Brain microvascular endothelial cell (primary cell): ENCODE data around the gene OXA1L.
"Not testable (repeated sequence)": the region's sequence is repeated elsewhere in the genome, so short reads cannot be mapped to it uniquely, and the experiment has no call there.

Experiments used
- DNase-seq: peaks from one replicate; pipeline ENCODE4 v3.0.0-alpha.2; 2020
- H3K27ac ChIP-seq: fragments of 250-450 bp; sonication (Bioruptor Pico); 2 replicates; pipeline ENCODE4 v1.5.1; 2020; ENCODE audit warnings: mild to moderate bottlenecking, moderate library complexity
- H3K27me3 ChIP-seq: fragments of 250-450 bp; sonication (Bioruptor Pico); replicated peaks from 2 replicates; pipeline ENCODE4 v1.5.1; 2020; ENCODE audit warnings: mild to moderate bottlenecking
- H3K36me3 ChIP-seq: fragments of 250-450 bp; sonication (Bioruptor Pico); replicated peaks from 2 replicates; pipeline ENCODE4 v1.5.1; 2020; ENCODE audit warnings: mild to moderate bottlenecking
- H3K4me3 ChIP-seq: 2 replicates; pipeline ENCODE4 v1.5.1; 2011; ENCODE audit warnings: low read depth, mild to moderate bottlenecking, control low read depth, low read length, moderate library complexity
- in situ Hi-C: cut with HindIII; loops from 2 replicates; pipeline ENCODE4 v1.10.0; 2017; ENCODE audit warnings: low sequenced_read_pairs, low pct_ligation_motif_present
- TF ChIP-seq, protein P1 (sequence below): IDR thresholded peaks from 2 replicates; pipeline ENCODE4 v1.5.1; 2011; ENCODE audit warnings: low read depth, mild to moderate bottlenecking, moderate library complexity, low read length, control low read depth, inconsistent platforms; ENCODE audit errors: missing control alignments

The OXA1L gene

DNA sequence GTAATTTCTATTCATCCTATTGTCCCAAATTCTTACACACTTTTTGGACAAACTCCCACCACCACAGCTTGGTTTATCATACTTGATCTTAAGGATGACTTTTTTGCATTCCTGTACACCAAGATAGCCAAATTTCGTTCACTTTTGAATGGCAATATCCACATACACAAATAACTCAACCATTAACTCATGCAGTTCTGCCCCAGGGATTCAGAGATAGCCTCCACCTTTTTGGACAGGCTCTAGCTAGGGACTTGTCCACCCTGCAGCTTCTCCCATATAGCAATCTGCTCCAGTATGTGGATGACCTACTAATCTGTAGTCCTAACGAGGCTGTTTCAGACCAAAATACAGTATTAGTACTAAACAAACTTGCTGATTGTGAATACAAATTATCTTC lies 32.7 kb upstream of the OXA1L start:
- no peaks in the 10 kb centered on the region for H3K27me3 ChIP-seq
- no peak overlapping the region for H3K27ac ChIP-seq
- in situ Hi-C loops = no loop called here
- no peaks in the 10 kb centered on the region for H3K36me3 ChIP-seq
- no peak for DNase-seq
- H3K4me3 ChIP-seq = no peak overlapping the region
- TF ChIP-seq, protein P1, sequence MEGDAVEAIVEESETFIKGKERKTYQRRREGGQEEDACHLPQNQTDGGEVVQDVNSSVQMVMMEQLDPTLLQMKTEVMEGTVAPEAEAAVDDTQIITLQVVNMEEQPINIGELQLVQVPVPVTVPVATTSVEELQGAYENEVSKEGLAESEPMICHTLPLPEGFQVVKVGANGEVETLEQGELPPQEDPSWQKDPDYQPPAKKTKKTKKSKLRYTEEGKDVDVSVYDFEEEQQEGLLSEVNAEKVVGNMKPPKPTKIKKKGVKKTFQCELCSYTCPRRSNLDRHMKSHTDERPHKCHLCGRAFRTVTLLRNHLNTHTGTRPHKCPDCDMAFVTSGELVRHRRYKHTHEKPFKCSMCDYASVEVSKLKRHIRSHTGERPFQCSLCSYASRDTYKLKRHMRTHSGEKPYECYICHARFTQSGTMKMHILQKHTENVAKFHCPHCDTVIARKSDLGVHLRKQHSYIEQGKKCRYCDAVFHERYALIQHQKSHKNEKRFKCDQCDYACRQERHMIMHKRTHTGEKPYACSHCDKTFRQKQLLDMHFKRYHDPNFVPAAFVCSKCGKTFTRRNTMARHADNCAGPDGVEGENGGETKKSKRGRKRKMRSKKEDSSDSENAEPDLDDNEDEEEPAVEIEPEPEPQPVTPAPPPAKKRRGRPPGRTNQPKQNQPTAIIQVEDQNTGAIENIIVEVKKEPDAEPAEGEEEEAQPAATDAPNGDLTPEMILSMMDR = no peak

DNA sequence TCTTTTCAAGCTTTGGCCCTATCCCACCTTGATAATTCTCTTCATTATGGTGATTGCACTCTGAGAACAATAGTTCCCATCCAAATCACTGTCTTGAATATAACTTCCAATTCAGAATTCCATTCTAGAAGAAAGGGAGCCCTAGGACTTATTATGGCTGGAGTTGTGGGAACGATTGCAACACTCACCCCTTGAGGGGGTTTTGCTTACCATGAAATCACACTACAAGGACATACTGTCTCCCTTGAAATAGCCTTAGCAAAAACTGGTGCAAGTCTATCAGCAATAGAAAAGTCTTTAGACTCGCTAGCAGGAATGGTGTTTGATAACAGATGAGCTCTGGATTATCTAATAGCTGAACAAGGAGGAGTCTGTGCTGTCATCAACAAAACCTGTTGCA lies 31.4 kb upstream of the OXA1L start:
- Histone ChIP-seq H3K36me3 (no peaks in the 10 kb centered on the region), H3K27ac (no peak overlapping the region), H3K27me3 (no peaks in the 10 kb centered on the region), H3K4me3 (no peak overlapping the region)
- TF ChIP-seq, protein P1 = no peak
- in situ Hi-C loops = no loop called here
- no peak for DNase-seq

DNA sequence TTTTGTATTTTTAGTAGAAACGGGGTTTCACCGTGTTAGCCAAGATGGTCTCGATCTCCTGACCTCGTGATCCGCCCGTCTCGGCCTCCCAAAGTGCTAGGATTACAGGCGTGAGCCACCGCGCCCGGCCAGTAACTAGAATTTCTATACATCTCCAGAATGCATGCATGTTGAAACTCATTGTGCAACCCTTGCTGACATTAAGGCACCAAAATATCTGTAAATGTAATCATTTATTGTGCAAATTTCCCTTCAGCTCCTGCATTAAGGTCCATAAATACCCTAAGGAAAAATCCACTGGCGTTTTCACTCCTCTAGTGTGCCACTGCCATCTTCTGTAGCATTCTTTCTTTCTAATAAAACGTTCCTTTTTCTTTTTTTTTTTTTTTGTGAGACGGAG lies 30.1 kb upstream of the OXA1L start:
- DNase-seq, H3K36me3 ChIP-seq, H3K27ac ChIP-seq, in situ Hi-C loops, H3K27me3 ChIP-seq, H3K4me3 ChIP-seq: not testable (repeated sequence)

DNA sequence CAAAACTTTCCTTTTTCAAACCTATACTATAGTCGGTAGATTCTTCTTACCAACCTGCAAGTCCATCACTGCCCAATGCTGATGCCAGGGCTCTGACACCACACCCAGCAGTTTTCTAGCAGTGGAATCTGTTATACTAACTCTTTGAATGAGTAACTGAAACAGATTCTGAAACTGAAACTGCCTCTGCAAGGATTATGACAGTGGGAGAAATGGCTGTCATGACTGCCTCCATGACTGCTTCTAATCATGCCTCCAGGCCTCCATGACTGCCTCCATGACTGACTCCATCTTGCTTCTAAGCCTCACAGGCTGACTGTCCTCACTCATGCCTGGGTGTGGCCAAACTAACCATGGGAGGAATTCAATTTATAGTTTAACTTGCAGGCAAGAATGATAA lies 29.4 kb upstream of the OXA1L start:
- no peak for DNase-seq
- TF ChIP-seq, protein P1 = no peak
- Histone ChIP-seq H3K36me3 (no peaks in the 10 kb centered on the region), H3K27me3 (no peaks in the 10 kb centered on the region), H3K4me3 (no peak overlapping the region), H3K27ac (no peak overlapping the region)
- in situ Hi-C loops = no loop called here

DNA sequence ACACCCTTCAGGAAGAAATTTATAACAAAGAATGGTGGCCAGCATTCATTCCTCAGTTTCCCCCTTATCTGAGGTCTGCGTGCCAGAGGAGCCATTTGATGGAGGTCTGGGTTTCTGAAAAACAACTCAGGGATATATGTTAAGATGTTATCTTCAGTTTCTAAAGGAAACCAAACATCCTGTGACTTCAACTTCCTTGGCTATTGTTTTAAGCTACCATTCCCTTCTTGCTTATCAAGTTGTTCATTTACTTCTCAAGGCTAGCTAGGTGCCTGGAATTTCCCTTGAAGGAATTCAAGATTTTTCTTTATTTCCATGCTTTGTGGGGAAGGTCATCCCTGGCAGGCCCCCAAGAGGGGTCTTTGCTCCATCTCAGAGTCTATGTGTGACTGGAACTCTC lies 27.1 kb upstream of the OXA1L start:
- Histone ChIP-seq H3K4me3 (no peak overlapping the region), H3K27me3 (no peaks in the 10 kb centered on the region), H3K27ac (no peak overlapping the region), H3K36me3 (no peaks in the 10 kb centered on the region)
- TF ChIP-seq, protein P1 = no peak
- DNase-seq = no peak
- in situ Hi-C loops = no loop called here

DNA sequence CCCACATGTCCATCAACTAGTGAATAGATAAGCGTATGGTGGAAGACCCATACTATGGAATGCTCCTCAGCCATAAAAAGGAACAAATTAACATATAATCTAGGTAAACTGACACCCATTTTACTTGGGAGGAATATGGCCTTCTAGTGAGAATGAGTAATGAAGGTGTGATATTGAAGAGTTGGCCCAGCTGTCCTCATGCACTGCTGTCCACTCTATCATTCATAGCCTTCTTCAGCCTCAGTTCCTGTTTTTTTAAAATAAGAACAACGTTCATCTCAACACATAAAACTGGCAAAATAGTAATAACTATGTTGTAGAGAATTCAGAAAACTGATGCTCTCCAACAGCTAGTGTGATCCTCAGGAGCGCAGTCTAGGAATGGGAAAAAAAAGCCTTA lies 26.5 kb upstream of the OXA1L start:
- no peak overlapping the region for H3K27ac ChIP-seq
- H3K4me3 ChIP-seq = no peak overlapping the region
- H3K27me3 ChIP-seq = no peaks in the 10 kb centered on the region
- H3K36me3 ChIP-seq = no peaks in the 10 kb centered on the region
- TF ChIP-seq, protein P1 = no peak
- in situ Hi-C loops = no loop called here
- no peak for DNase-seq
